HG03558 (cell line): Measurements from ENCODE around the gene SEPTIN3.

Experiments
- ATAC-seq: cut with Tn5 transposase; IDR thresholded peaks from one replicate; pipeline ENCODE4 v1.9.1; 2021; ENCODE audit warnings: moderate number of reproducible peaks; ENCODE audit not compliant: unreplicated experiment; ENCODE audit errors: extremely low read depth

SEPTIN3 gene, protein sequence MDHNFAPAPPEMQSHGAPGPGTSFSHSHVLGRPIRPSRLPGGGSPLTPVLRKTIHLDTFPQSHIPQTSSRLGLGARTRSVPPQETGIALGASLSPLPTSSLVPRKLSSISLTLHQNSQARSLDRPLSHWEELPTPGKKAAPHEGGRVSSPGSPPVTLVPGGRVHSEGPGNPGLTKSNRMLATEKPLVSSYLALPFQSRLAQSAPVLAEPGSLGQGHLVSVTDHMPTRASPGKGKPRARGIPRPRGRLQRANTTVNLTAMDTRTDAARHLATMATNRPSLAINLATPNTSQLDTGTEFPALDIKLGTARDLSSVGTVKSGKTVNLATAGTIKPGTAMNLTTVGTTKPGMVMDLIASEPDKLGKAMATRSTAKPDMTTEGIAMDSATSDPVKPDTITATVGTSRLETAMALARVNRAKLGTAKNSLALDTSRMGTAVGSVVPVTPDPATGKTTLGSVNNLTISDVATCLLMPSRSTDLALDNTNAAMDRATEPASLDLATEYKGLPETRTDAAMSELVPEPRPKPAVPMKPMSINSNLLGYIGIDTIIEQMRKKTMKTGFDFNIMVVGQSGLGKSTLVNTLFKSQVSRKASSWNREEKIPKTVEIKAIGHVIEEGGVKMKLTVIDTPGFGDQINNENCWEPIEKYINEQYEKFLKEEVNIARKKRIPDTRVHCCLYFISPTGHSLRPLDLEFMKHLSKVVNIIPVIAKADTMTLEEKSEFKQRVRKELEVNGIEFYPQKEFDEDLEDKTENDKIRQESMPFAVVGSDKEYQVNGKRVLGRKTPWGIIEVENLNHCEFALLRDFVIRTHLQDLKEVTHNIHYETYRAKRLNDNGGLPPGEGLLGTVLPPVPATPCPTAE

DNA sequence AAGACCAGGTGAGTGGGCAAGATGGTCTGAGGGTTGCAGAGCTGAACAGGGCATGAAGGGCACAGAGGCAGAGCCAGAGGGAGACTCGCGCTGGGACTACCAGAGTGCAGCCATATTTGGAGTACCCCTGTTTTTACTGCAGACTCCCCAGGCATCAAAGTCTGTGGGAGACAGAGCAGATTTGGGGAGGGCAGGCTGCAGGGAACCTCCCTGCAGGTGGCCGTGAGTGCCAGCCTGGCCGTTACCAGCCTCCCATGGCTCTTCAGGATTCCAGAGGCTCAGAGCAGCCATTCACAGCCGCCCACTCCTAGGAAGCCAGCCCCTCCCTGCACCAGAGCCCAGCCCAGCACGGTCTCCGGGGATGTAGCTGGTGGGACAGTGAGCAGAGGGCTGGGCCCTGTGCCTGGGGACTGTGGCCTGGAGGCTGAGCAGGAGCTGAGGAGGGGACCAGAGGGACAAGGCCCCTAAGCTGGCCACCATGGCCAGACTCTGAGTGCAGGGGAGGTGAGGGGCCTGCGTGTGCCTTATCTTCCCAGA is at the start of gene SEPTIN3:
TSS of gene SEPTIN3 (plus strand) at position 334 of the 537 bp plus-strand sequence. CDS start 2,050 bp downstream, outside the sequence.
- ATAC-seq, result no peak

DNA sequence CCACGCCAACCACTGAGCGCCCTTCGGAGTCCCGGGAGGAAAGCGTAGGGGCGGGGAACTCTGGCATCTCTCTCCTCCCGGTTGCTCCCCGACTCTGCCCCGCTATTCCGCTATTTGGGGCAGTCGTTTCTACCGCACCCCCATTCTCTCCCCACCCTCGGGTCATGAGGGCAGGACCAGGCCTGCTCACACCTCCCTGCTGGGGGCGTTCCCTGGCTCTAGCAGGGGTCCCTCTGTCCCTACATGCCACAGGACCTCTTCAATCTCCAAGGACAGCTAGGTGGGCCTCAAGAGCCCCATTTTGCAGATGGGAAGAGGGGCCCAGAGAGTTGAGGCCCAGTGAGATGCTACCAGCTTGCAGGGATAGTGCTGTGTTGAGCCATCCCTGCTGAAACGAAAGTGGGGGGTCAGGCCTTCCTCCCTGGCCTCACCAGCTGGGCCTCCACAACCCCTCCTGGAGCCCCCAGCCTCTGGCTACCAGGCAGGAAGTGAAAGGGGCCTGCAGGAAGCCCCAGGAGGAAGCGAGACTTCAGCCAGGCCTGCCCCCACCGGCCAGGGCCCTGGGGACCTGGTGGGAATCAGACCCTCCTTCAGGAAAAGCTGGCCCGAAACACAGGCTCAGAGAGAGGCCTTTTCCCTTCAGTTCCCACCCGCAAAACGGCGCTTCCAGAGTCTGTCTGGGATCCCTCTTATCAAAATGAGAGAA is 48.8 kb upstream of the SEPTIN3 start:
- no peak for ATAC-seq

DNA sequence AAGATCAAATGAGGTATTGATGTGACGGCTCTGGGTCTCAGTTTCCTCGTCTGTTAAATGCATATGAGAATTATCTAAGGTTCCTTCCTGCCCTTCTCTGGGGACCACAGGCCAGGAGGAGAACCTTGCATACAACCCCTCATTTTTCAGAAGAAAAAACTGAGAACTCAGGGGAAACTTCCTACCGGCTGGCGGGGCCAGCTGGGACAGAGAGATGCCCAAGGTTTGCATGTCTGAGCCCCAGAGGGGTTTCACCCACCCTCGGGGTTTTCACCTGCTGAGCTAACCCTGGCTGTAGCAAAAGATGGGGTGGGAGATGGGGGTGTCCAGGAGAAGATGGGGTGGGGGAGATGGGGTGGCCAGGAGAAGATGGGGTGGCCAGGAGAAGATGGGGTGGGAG is 46.9 kb upstream of the SEPTIN3 start:
- ATAC-seq, result no peak

DNA sequence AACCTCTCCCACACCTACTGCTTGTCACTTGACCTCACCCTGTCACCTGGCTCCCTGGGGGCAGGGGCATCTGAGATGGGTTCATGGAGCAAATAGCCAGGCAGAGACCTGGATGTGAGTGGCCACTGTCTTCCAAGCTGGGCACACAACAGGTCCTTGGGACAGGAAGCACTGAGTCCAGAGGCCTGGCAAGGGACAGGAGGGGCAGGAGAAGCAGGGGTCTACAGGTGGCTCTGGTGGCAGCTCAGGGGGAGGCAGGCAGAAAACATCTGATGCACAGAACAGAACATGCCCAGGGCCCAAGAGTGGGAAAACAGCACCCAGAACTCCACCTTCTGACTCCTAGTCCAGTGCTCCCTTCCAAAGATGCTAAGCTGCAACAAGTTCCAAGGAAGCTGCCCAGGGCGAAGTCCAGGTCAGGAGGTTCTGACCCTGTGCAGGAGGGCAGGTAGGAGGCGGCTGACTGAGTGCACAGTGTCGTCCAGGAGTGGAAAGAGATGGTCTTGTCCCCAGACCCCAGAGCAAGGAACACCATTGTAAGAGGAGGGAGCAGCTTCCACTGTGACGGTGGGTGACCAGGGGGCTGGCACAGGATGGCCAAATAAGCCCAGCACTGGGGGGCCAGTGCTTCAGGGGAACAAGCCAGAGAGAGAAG is 46.2 kb upstream of the SEPTIN3 start:
- ATAC-seq, result no peak

DNA sequence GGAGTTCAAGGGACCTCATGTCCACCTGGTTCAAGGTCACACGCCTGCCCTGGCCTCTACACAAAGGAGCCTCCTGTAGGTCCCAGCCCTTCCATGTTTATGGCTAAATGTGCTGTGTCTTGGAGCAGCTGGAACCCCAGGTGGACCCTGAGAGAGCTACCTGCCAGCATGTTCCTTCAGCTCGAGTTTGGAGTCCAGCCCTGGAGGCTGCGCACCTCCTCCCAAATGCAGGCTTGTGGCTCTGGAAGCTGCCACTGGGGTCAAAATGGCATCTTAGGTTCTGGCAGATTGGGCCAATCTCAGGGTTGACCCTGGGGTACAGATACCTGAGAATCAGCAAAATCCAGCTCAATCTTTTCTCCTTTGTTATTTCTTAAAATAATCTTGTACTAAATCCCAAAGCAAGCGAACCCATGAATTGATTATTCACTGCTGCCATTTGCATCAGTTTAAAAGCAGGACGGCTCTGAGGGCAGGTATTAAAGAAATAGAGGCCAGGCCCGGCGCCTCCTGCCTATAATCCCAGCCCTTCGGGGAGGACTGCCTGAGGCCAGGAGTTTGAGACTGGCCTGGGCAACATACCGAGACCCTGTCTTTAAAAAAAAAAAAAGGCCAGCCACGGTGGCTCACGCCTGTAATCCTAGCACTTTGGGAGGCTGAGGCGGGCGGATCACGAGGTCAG is 45.5 kb upstream of the SEPTIN3 start:
- ATAC-seq, result no peak

DNA sequence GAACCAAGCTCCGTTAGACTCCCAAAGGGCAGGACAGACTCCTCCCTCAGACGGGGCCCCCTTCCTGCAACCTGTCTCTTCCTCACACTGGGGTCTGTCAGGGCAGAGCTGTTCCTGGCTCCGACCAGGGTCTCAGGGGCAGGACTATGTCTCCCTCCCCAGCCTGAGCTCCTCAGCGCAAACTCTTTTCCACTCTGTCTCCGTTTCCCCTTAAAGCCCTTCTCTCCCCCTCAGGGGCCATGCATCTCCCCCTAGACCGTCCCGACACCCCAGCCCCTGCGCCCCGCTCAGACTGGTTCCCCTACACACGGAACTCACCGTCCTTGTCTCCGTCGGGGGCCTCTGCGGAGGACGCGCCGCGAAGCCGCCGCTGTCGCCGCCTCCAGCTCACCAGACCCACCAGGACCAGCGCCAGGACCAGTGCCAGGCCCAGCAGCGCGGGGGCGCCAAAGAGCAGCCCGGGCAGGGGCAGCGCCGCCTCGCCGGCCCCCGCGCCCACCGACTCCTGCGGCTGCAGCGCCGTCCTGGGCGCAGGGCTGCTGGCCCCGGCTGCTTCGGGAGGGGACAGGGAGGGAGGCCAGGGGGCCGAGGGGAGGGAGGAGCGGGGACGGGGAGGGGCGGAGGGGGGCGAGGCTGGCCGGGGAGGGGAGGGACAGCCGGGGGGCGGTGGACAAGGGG is 43.3 kb upstream of the SEPTIN3 start:
- no peak for ATAC-seq

DNA sequence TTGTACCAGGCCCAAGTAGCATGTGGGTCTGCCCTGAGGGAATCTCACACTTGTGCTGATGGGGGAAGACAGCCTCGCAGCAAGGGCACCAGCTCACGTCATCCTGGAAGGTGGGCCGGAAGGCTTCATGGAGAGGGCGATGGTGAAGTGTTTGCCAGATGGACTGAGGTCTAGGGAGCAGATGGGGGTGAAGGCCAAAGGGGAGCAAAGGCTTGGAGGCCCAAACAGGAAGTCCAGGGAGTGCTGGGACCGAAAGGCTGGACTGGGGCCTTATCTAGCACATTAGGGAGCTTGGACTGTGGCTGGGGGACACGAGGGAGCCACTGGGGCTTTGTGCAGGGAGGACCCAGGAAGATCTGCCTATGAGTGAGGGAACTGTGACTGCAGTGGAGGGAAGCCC is 41.4 kb upstream of the SEPTIN3 start:
- no peak for ATAC-seq

DNA sequence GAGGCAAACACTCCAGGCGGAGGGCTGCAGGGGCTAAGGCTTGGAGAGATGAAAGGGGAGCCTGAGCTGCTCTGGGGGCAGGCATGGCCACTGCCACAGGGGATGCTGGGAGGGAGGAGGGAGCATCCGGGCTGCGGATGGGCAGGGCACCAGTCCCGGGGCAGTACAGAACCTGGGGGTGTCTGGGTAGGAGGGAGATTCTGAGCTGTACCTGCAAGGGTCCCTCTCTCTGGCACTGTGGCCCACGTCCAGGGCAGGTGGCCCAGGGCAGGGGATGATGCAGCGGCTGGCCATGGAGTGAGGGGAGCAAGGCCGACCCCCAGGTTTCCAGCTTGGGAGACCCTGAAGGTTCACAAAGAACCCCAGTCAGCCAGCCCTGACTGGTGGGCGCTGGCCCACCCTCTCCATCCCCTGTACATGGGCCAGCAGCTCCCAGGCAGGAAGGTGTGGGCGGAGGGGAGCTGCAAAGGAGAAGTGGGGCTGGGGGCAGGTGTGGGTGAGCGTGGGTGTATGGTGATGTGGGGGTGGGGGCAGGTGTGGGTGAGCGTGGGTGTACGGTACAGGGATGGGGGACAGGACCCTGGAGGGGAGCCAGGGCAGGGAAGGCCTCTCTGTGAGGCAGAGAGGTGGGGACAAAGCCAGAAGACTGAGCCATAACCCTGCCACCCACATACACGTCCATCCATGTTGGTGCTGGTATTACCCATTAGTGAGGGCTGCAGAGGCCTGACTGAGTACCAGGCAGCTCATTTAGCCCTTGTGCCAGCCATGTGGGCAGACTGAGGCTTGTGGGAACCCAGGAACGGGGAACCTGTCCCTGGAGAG is 40.4 kb upstream of the SEPTIN3 start:
- ATAC-seq, result no peak

DNA sequence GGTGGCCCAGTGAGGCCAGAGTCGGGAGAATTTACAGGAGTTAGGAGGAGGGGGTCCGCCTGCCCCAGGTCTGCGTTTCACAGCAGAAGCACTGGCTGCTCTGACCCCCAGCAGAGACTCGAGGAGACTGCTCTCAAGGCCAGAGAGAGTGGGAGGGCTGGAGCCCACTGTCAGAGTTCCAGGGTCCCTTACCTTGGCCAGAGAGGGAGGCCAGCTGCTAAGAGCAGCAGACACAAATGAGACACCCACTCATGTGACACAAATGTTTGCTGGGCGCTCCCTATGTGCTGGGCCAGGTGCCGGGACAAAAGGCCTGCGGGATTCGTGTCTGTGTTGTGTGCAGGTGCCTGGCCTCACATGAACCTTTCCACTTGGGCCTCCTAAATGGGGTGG is 39.8 kb upstream of the SEPTIN3 start:
- no peak for ATAC-seq

DNA sequence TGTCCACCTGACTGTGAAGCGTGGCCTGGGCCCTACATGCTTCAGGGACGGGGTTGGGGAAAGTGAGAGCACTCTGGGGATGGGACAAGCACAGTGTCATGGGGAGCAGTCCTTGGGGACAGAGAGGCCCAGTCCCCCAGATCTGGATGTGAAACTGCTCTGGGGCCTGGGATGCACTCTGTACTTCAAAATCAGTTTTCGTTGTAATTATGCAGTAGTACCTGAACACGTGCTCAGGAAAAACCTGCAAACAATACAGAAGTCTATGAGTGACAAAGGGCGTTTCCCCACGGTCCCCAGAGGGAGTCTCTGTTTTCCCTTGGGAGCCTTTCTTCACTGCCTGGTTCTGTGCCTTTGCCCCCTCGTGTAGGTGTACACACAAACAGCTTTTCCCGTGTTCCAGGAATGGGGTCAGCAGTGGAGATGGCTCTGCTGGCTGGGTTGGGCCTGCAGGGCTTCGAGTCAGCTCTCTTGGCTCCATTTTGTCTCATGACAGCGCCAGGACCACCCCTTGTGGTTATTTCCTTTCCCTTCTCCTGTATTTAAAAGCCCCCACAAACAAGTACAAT is 37.5 kb upstream of the SEPTIN3 start:
- ATAC-seq, result no peak

DNA sequence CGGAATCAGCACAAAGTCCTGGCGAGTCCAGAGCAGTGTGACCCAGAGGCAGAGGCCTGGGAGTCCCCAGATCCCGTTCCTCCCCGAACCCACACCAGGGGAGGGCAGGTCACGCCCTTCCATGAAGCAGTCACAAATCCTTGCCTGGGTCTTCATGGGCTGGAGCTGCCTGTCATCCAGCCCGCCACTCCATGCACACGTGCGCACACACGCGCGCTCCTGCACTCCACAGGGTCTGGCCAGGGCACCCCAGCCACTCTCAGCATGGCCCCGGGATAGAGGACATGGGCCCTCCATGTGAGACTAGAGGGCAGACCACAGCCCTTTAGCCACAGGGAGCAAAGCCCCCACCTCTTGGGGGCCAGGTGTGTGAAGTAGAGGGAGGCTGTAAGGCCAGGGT is 36.9 kb upstream of the SEPTIN3 start:
- no peak for ATAC-seq

DNA sequence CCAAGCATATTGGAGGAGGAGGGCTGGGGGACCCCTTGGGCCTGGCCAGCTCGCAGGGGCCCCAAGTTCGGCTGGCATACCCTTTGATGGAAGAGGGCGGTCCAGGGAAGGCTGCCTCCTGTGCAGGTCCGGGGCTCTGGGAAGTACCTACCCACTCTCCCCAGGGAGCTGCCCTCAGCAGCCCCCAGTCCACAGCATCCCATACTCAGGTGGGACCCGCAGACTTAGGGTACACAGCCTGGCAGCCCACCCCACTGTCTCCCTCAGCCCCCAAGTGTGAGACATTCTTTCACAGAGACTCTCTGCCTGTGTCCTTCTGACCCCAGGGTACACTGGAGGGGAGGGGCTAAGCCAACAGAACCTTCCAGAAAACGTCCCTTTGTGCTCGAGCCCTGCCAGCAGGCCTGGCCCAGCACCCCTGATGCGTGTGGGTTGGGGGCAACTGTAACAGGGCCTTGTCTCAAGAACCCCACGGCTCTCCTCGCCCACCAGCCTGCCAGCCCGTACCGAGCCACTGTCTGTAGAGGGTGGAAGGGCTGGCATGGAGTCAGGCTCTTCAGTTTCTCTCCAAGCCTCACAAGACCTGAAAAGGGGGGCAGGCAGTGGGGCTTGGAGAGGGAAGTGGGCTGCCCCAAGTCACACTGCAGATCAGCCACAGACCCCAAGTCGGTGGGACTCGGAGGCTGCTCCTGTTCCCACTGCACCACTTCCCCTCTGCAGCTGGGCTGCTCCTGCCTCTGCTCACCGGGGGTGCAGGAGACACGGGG is 35.6 kb upstream of the SEPTIN3 start:
- no peak for ATAC-seq

DNA sequence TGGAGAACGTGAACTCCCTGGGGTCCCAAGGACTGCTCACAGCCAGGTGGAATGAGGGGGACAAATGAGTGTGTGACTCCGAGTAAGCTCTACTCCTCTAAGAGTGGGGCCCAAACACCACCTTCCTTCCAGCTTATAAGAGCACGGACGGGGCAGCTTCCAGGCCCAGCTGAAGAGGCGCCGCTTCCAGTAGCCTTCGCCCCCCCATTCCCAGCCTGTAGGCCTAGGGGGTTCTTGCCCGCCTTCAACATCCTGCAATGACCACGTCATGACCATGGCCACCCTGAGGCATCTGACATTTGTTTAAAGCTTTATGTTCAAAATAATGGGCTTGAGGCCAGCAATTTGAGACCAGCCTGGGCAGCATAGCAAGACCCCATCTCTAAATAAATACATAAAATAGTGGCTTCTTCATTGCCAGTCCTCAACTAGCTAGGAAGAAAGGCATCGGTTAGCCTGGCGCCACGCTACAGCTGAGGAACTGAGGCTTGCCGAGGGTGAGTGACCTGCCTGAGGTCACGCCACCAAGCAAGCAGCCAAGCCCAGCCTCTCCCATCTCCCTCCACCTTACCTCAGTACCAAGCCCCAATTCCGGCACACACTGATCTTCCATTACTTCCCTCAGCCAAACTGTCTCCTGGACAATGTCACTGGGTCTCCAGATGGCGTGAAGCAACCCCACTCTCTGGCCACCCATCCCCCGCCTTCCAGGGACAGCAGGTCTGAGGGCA is 34.8 kb upstream of the SEPTIN3 start:
- no peak for ATAC-seq

DNA sequence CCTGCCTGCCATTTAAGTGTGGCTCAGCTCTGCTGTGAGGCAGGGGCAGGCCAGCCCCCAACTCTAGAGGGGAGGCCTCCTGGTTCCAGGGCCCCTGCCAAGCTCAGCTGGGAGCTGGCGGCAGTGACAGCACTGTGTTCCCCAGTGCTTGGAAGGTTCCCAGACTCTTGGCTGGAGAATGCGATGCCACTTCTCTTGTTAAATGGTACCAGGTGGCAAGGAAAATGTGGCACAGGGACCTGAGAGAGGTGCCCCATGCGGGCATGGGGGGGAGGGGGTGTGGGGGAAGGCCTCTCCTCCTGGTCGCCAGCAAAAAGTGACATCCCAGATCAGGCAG is 34.3 kb upstream of the SEPTIN3 start:
- ATAC-seq, result no peak

DNA sequence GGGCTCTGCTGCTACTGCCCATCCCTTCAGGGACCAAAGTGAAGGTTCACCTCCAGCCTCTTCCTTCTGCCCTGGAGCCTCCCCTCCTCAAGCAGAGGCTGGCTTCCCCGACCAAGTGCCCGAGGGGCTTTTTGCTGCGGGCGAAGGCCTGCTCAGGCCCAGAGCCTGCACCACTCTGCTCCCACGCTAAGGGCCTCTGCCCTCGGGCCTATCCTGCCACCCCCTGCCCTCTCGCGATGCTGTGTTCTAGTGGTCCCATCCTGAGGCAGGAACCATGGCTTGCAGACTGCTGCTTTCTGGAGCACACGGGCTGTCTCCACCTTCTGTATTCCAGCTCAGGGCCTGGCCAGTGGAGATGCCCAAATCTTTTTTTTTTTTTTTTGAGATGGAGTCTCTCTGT is 33.7 kb upstream of the SEPTIN3 start:
- ATAC-seq, result no peak

DNA sequence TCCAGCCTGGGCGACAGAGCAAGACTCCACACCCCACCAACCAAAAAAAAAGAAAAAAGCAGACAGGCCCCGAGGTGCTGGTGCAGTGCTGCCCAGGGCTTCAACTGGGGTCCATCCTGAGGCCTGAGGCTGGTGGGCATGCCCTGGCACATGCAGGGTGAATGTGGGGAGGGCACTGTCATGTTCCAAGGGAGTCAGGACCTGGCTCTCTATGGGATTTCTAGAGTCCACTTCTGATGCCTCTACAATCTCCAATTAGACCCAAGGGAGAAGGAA is 32.4 kb upstream of the SEPTIN3 start:
- no peak for ATAC-seq
